Transverse colon (tissue), 4 donors: ENCODE results near the gene DIPK1B.

Source experiments
- CTCF ChIP-seq, 5 experiments: fragments of 200-600 bp in 3 of 5; fragments of 450-650 bp in 2 of 5; sonication (generic) in 3 of 5; IDR thresholded peaks; 1 replicate in 2 of 5; 2 replicates in 3 of 5; pipeline ENCODE4 v1.5.1; 2016 to 2017; ENCODE audit warnings: antibody characterized with exemption in 5 of 5, inconsistent platforms in 3 of 5, mild to moderate bottlenecking in 2 of 5, moderate library complexity in 1 of 5
- POLR2AphosphoS5 ChIP-seq, 3 donors: sonication (generic); formaldehyde crosslinking; IDR thresholded peaks; one replicate each; pipeline ENCODE4 v1.6.1; 2016; ENCODE audit warnings: antibody characterized with exemption in 3 of 3

- TF ChIP-seq POLR2AphosphoS5 (IDR thresholded peaks at IDR 0.05) (no peak), CTCF (IDR thresholded peaks at IDR 0.05) (no peak)
These were observed 38.9 kb downstream of the DIPK1B start for GRCh38 chr9:136751244-136751643.
